Measurements from ENCODE around the gene PNISR.

The PNISR gene

DNA sequence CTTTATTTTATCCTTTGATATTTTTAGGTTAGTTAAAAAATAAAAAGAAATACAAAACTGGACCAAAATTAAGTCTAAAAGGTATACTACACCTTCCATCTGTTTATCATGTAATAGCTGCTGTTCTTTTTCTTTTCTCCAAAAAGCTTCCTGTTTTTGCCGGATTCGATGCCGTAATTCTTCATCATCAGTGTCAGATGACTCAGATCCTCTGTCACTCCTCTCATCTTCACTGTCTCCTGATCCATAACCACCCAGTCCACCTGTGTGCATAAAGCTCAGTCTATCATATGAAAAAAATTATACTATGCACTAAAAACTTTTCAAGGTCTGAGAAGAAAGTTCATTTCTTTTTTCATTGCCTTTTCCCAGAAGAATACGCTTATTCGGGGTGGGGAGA is 22.7 kb downstream of the PNISR start:
- no peak for DNase-seq (ENCODE audit: low spot score)

DNA sequence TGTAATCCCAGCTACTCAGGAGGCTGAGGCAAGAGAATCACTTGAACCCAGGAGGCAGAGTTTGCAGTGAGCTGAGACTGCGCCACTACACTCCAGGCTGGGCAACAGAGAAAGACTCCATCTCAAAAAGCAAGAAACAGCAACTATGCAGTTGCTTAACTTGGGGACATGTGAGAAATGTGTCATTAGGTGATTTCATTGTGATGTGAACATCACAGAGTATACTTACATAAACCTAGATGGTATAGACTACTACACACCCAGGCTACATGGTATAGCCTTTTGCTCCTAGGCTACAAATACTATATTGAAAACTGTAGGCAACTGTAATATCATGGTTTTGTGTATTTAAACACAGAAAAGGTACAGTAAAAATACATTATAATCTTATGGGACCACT is 27.8 kb downstream of the PNISR start:
- DNase-seq (ENCODE audit: low spot score), result no peak

- DNase-seq (ENCODE audit: low spot score), result peak; percentile 44
Measured at GRCh38 chr6:99393698-99394531, 31.2 kb downstream of the PNISR start, which contains the start of gene COQ3. Gene COQ3, minus strand, starts transcription at chr6:99394195. Its CDS starts 16 bp downstream, at chr6:99394179.

GRCh38 chr6:99393366-99393697 is 31.8 kb downstream of the PNISR start:
- DNase-seq (ENCODE audit: low spot score), result no peak

- DNase-seq (ENCODE audit: low spot score), result no peak
Measured at GRCh38 chr6:99390896-99391295, 34.2 kb downstream of the PNISR start.

- DNase-seq (ENCODE audit: low spot score), result no peak
Measured at GRCh38 chr6:99384507-99384906, 40.6 kb downstream of the PNISR start.

GRCh38 chr6:99378636-99379035 is 46.5 kb downstream of the PNISR start:
- DNase-seq (ENCODE audit: low spot score), result no peak

DNA sequence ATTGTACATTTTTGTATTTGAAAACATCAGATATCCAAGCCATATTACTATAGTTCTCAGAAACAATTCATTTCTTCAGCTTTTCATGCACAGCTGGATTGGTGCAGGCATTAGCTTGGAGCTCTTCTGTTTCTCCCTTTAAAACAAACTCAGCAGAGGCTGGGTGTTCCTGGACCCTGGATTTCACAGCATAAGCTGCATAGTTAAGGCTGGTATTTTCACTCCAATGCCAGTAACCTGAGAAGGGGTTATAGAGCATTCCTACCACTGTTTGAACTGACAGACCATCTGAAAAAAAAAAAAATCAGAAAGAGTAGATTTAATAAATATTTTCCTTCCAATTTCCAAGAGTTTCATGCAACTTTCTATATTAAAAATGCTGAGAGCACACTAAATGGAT is 55.6 kb downstream of the PNISR start:
- DNase-seq (ENCODE audit: low spot score), result no peak

- no peak for DNase-seq (ENCODE audit: low spot score)
Measured at GRCh38 chr6:99366852-99367251, 58.3 kb downstream of the PNISR start.

DNA sequence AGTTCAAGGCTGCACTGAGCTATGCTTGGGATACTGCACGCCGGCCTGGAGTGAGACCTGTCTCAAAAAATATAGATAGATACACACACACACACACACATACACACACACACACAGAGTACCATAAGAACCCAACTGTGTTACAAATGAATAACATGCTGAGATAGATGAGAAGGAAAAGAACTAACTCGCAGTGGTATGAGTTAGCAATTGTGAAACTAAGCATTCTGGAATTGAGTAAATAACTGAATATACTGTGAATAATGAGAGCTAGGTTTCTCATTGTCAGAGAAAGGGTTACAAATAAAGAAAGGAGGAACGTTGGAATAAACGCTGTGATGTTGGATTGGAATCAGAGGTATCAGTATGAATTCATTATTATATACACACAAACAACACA is 61.1 kb downstream of the PNISR start:
- DNase-seq (ENCODE audit: low spot score), result no peak

- no peak for DNase-seq (ENCODE audit: low spot score)
Measured at GRCh38 chr6:99362678-99363268, 62.3 kb downstream of the PNISR start.

DNA sequence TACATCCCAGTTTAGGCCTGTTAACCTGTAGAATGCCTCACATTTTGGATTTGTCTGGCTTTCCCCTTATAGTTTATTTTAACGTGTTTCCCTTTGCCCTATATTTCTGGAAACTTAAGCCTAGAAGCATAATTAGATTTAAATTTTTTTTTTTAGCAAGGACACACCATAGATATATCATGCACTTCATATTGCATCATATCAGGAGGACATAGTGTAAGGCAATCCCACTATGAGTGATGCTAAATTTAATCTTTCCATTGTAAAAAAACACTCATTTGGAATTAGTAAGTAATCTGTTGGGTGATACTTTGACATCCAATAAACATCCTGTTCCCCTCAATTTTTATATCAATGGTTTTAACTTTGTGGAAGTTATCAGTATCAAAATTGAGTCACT is 65.3 kb downstream of the PNISR start:
- no peak for DNase-seq (ENCODE audit: low spot score)

DNA sequence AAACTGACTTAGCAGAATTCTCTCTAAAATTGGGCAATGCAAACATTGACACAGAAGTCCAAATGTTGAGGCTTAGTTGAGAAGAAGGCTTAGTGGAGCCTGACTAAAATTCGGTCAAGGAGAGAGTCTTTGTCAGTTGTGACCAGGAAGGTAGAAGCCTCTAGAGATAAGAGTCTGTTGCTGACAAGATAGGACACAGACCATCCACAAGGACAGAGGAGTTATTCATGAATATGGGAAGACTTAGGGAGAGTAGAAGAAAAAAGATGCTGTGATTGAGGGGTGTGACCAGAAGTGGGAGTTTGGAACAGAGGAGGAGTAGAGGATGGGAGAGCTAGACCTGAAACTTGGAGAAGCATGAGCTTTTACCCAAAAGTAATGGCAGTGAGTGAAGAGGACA is 68.5 kb downstream of the PNISR start:
- no peak for DNase-seq (ENCODE audit: low spot score)

GRCh38 chr6:99354983-99355382 is 70.1 kb downstream of the PNISR start:
- no peak for DNase-seq (ENCODE audit: low spot score)

DNA sequence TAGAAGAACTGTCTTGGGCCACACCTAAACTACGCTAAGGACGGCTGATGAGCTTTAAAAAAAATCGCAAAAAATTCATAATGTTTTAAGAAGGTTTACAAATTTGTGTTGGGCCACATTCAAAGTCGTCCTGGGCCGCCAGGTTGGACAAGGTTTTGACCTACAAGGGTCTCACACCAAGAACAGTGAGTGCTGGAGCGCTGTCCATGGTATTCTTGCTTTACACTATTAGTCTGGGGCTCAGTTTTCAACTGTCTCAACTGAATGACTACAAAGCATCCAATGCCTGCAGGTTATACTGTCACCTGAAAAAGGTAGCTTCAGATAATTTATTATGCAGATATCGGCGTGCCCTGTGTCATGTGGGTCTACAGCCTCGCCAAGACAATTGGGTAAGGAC is 72.0 kb downstream of the PNISR start:
- no peak for DNase-seq (ENCODE audit: low spot score)

DNA sequence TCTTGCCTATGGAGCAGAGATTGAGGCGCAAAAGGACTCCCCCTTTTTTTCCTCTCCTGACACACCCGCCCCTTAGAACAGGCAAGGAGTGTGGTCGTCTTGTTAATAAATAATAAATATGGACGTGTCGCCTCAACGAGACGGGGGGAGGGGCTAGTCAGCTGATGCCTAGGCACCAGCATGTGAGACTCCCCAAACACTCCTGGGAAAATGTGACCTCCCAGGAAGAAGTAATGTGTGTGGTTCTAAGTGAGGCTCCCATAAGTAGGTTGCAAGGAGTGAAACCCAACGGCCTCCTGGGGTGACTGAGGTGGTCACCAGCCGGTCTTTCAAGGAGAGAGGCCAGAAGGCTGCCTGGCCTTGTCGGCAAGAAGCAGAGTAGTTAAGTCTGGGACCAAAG is 74.5 kb downstream of the PNISR start:
- DNase-seq (ENCODE audit: low spot score), result no peak

DNA sequence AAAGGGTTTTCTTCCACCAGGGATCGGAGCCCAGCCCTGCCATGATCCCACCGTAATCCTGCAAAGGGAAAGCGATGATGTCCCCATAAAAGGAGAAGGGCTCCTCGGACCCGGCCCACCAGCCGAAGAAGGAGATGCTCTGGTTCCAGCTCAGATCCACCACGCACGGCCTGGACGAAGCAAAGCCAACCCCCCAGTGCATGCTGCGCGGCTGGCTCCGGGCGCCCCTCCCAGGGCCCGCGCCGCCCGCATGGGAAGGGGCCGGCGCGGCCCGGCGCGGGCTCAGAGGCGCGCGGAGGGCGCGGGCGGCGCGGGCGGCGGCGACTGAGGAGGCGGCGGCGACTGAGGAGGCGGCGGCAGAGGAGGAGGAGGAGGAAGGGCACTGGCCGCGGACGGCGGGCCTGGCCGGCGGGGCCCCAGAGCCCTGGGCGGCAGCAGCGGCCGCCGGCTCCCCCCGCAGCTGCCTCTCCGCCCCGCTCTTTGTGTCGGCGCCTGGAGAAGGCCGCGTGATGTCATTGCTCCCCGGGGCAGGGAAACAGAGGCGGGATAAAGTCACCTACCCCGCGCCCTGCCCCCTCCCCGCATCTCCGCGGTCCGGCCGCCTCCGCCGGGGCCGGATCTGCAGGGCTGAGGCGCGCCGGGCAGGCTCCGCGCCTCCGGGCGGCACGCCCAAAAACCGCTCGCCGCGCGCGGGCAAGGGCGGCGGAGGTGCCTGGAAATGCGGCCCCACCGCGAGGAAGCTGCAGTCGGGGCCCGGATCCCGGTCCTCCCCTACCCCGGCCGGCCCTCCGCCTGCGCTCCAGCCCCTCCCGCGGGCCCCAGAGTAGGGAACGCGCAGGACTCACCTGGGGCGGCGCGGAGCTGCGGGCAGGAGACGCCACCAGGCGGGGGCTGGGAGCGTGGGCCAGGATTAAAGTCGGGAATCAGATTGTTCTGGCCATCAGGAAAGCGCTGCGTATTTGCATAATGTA is 75.7 kb downstream of the PNISR start, which contains the start of gene FAXC:
Gene FAXC (minus strand): TSS at position 504 of the 971 bp plus-strand sequence. CDS start 302 bp downstream, at position 202.
- DNase-seq (ENCODE audit: low spot score), result no peak

GRCh38 chr6:99348288-99349170 is 76.6 kb downstream of the PNISR start:
- DNase-seq (ENCODE audit: low spot score), result no peak

Data from hematopoietic multipotent progenitor cell treated with erythropoietin and hydrocortisone succinate and interleukin-3 and kit ligand, for 17 days (in vitro differentiated cells).